IMR-90 (cell line): ENCODE data around the gene DUOX1. TPM values are rescaled to one million over a fixed set of nuclear protein-coding genes. Genes with fewer than 3 reads are reported as not detected.

Experiments used
- ATAC-seq: fragments of 200-7000 bp; cut with Tn5 transposase; 2 replicates; pipeline ENCODE4 v1.9.1; 2020; ENCODE audit warnings: low read depth, mild to moderate bottlenecking, moderate library complexity
- BruUV-seq: library from RNA; stranded (reverse); fragments of 400-500 nt; replicated peaks from 2 replicates; lab custom pipeline; 2021; lab: Mats Ljungman, UMichigan
- CTCF ChIA-PET: fragments of 300-600 bp; formaldehyde crosslinking; extraction: SDS; loops from one replicate; lab custom pipeline; 2021; ENCODE audit warnings: antibody characterized with exemption; lab: Yijun Ruan, JAX
- POLR2A ChIA-PET: fragments of 300-600 bp; sonication (Branson Sonifier 250); formaldehyde crosslinking; loops from one replicate; lab custom pipeline; 2022; ENCODE audit warnings: antibody characterized with exemption; ENCODE audit not compliant: unreplicated experiment; lab: Charles Lee
- DNase-seq: peaks from one replicate; pipeline ENCODE4 v3.0.0; 2013
- H2AFZ ChIP-seq: replicated peaks from 2 replicates; pipeline ENCODE3; 2013; ENCODE audit warnings: low read length, mild to moderate bottlenecking; ENCODE audit not compliant: poor library complexity
- H2AK5ac ChIP-seq: 2 replicates; pipeline ENCODE4 v1.6.1; 2013; ENCODE audit warnings: low read depth, low read length, inconsistent platforms
- H2AK9ac ChIP-seq: replicated peaks from 2 replicates; pipeline ENCODE3; 2013; ENCODE audit warnings: mild to moderate bottlenecking, low read depth, low read length, moderate library complexity; ENCODE audit not compliant: poor library complexity
- H2BK120ac ChIP-seq: 2 replicates; pipeline ENCODE4 v1.6.1; 2013; ENCODE audit warnings: low read depth, low read length, inconsistent platforms
- H2BK15ac ChIP-seq: 3 replicates; pipeline ENCODE4 v1.6.1; 2013; ENCODE audit warnings: low read depth, low read length, inconsistent platforms
- H2BK20ac ChIP-seq: 2 replicates; pipeline ENCODE4 v1.6.1; 2013; ENCODE audit warnings: low read depth, mild to moderate bottlenecking, inconsistent platforms, low read length, moderate library complexity
- H2BK5ac ChIP-seq: 2 replicates; pipeline ENCODE4 v1.6.1; 2013; ENCODE audit warnings: mild to moderate bottlenecking, low read depth, low read length, inconsistent platforms; ENCODE audit not compliant: poor library complexity, severe bottlenecking
- H3K14ac ChIP-seq: replicated peaks from 2 replicates; pipeline ENCODE4 v1.6.1; 2013; ENCODE audit warnings: low read depth, low read length, inconsistent platforms
- H3K18ac ChIP-seq: 2 replicates; pipeline ENCODE4 v1.6.1; 2013; ENCODE audit warnings: low read depth, low read length, control low read depth
- H3K23ac ChIP-seq: 2 replicates; pipeline ENCODE4 v1.6.1; 2013; ENCODE audit warnings: low read depth, low read length, inconsistent platforms
- H3K27ac ChIP-seq: 2 replicates; pipeline ENCODE4 v1.5.1; 2013; ENCODE audit warnings: mild to moderate bottlenecking, control low read depth, low read length; ENCODE audit not compliant: insufficient read depth
- H3K27me3 ChIP-seq: 2 replicates; pipeline ENCODE4 v1.6.1; 2013; ENCODE audit warnings: low read length; ENCODE audit not compliant: control insufficient read depth, insufficient read depth
- H3K36me3 ChIP-seq: 2 replicates; pipeline ENCODE4 v1.6.1; 2013; ENCODE audit warnings: low read length, mixed read lengths; ENCODE audit not compliant: control insufficient read depth, insufficient read depth
- H3K4ac ChIP-seq: 2 replicates; pipeline ENCODE4 v1.6.1; 2013; ENCODE audit warnings: low read depth, low read length, inconsistent platforms
- H3K4me1 ChIP-seq: 2 replicates; pipeline ENCODE4 v1.6.1; 2013; ENCODE audit warnings: low read length, mixed read lengths; ENCODE audit not compliant: control insufficient read depth, insufficient read depth
- H3K4me2 ChIP-seq: 2 replicates; pipeline ENCODE4 v1.6.1; 2013; ENCODE audit warnings: low read depth, mild to moderate bottlenecking, control low read depth, low read length, moderate library complexity
- H3K4me3 ChIP-seq: 2 replicates; pipeline ENCODE4 v1.5.1; 2013; ENCODE audit warnings: low read depth, mild to moderate bottlenecking, control low read depth, low read length, moderate library complexity; ENCODE audit not compliant: insufficient read depth
- H3K56ac ChIP-seq: 2 replicates; pipeline ENCODE4 v1.6.1; 2013; ENCODE audit warnings: low read length, inconsistent platforms; ENCODE audit not compliant: insufficient read depth; ENCODE audit errors: extremely low read depth
- H3K79me1 ChIP-seq, 2 experiments: 2 replicates each; pipeline ENCODE4 v1.6.1; 2013; ENCODE audit warnings: low read length in 2 of 2, inconsistent platforms in 1 of 2, low read depth in 1 of 2
- H3K9ac ChIP-seq: 2 replicates; pipeline ENCODE4 v1.6.1; 2013; ENCODE audit warnings: low read depth, low read length, control low read depth
- H3K9me1 ChIP-seq: 2 replicates; pipeline ENCODE4 v1.6.1; 2013; ENCODE audit warnings: low read length, inconsistent platforms; ENCODE audit not compliant: insufficient read depth
- H3K9me3 ChIP-seq: 2 replicates; pipeline ENCODE4 v1.6.1; 2013; ENCODE audit warnings: low read length; ENCODE audit not compliant: control insufficient read depth, insufficient read depth
- H4K20me1 ChIP-seq: 2 replicates; pipeline ENCODE4 v1.6.1; 2013; ENCODE audit warnings: low read length, inconsistent platforms; ENCODE audit not compliant: insufficient read depth
- H4K5ac ChIP-seq: 2 replicates; pipeline ENCODE4 v1.6.1; 2013; ENCODE audit warnings: mild to moderate bottlenecking, low read depth, low read length, control low read depth
- H4K8ac ChIP-seq, 2 experiments: 2 replicates each; pipeline ENCODE4 v1.6.1; 2013; ENCODE audit warnings: low read depth in 2 of 2, low read length in 2 of 2, control low read depth in 1 of 2, inconsistent platforms in 1 of 2
- H4K91ac ChIP-seq: 2 replicates; pipeline ENCODE4 v1.6.1; 2013; ENCODE audit warnings: low read depth, low read length, inconsistent platforms; ENCODE audit not compliant: insufficient read depth
- BHLHE40 ChIP-seq: fragments of 150-350 bp; IDR thresholded peaks from 2 replicates; pipeline ENCODE4 v1.6.1; 2016; ENCODE audit warnings: mild to moderate bottlenecking, low read depth, low read length
- CEBPB ChIP-seq: IDR thresholded peaks from 2 replicates; pipeline ENCODE4 v1.6.1; 2012; ENCODE audit warnings: low read depth, low read length, improper control_type of control experiment
- CHD1 ChIP-seq: IDR thresholded peaks from 2 replicates; pipeline ENCODE4 v1.6.1; 2012; ENCODE audit warnings: low read depth, low read length, improper control_type of control experiment
- FOS ChIP-seq: fragments of 150-350 bp; IDR thresholded peaks from 2 replicates; pipeline ENCODE4 v1.6.1; 2016; ENCODE audit warnings: low read depth, low read length
- MAFK ChIP-seq: IDR thresholded peaks from 2 replicates; pipeline ENCODE4 v1.6.1; 2012; ENCODE audit warnings: low read depth, low read length, improper control_type of control experiment
- MAZ ChIP-seq: IDR thresholded peaks from 2 replicates; pipeline ENCODE4 v1.6.1; 2012; ENCODE audit warnings: low read depth, mild to moderate bottlenecking, low read length, improper control_type of control experiment, moderate library complexity, borderline replicate concordance
- MXI1 ChIP-seq: IDR thresholded peaks from 2 replicates; pipeline ENCODE4 v1.6.1; 2012; ENCODE audit warnings: low read depth, mild to moderate bottlenecking, low read length, moderate library complexity, borderline replicate concordance
- NFE2L2 ChIP-seq: fragments of 150-350 bp; IDR thresholded peaks from 2 replicates; pipeline ENCODE4 v1.6.1; 2016; ENCODE audit warnings: low read depth, mild to moderate bottlenecking, low read length
- POLR2A ChIP-seq: IDR thresholded peaks from 2 replicates; pipeline ENCODE4 v1.6.1; 2012; ENCODE audit warnings: mild to moderate bottlenecking, low read depth, low read length
- RAD21 ChIP-seq: IDR thresholded peaks from 2 replicates; pipeline ENCODE4 v1.6.1; 2012; ENCODE audit warnings: low read length, improper control_type of control experiment
- RCOR1 ChIP-seq: IDR thresholded peaks from 2 replicates; pipeline ENCODE4 v1.6.1; 2012; ENCODE audit warnings: mild to moderate bottlenecking, low read length, improper control_type of control experiment; ENCODE audit not compliant: insufficient replicate concordance
- RFX5 ChIP-seq: IDR thresholded peaks from 2 replicates; pipeline ENCODE4 v1.8.0; 2012; ENCODE audit warnings: low read depth, mild to moderate bottlenecking, low read length, moderate library complexity
- SMC3 ChIP-seq: fragments of 150-350 bp; IDR thresholded peaks from 2 replicates; pipeline ENCODE4 v1.6.1; 2016; ENCODE audit warnings: low read depth, mild to moderate bottlenecking, antibody characterized with exemption, low read length, moderate library complexity
- WGBS, 2 experiments: methylation state at CpG; one replicate each; pipeline versions ENCODE4 v1.1.5 to v1.1.7; 2013; ENCODE audit warnings: missing lambda C conversion rate in 2 of 2; ENCODE audit not compliant: insufficient read length in 1 of 2; ENCODE audit errors: extremely low coverage in 2 of 2; 5-methylcytosine and 5-hydroxymethylcytosine counted together
- dilution Hi-C: fragments of 300-500 bp; cut with HindIII; formaldehyde crosslinking; loops from one replicate; pipeline ENCODE4 v1.14.3; 2018; ENCODE audit warnings: low sequenced_read_pairs; ENCODE audit not compliant: unreplicated experiment
- in situ Hi-C: fragments of 300-500 bp; cut with MboI; formaldehyde crosslinking; loops from 3 replicates; pipeline ENCODE4 v1.14.3; 2019; ENCODE audit warnings: low sequenced_read_pairs, inconsistent platforms, mixed read lengths
- intact Hi-C: fragments of 100-400 bp; cut with micrococcal nuclease; formaldehyde crosslinking; loops from 2 replicates; pipeline ENCODE4 v1.10.0; 2022
- polyA plus RNA-seq, 3 experiments: library from polyadenylated mRNA; depleted of rRNA; stranded (reverse); fragments of >200 nt; gene quantifications; 2 replicates each; pipeline ENCODE4 v1.2.3, GENCODE V29; 2012; ENCODE audit warnings: low replicate concordance in 1 of 3
- total RNA-seq: library from RNA; depleted of rRNA; stranded (reverse); fragments of >200 nt; gene quantifications from 2 replicates; pipeline ENCODE4 v1.2.3, GENCODE V29; 2012
- TF ChIP-seq, protein P1 (sequence below): fragments of 150-350 bp; IDR thresholded peaks from 2 replicates; pipeline ENCODE4 v1.6.1; 2016; ENCODE audit warnings: low read depth, mild to moderate bottlenecking, low read length, moderate library complexity, borderline replicate concordance
- TF ChIP-seq, protein P2 (sequence below): fragments of 150-350 bp; IDR thresholded peaks from 2 replicates; pipeline ENCODE4 v1.6.1; 2017; ENCODE audit warnings: mild to moderate bottlenecking, antibody characterized with exemption, low read length, low read depth
- TF ChIP-seq, protein P3 (sequence below): conservative IDR thresholded peaks from 2 replicates; pipeline ENCODE4 v1.5.1; 2012; ENCODE audit warnings: mild to moderate bottlenecking, low read depth, low read length, improper control_type of control experiment

The DUOX1 gene
- total and polyA plus RNA-seq, 2 of the 4 experiments (the other 2 are of a cell fraction): not detected

DNA sequence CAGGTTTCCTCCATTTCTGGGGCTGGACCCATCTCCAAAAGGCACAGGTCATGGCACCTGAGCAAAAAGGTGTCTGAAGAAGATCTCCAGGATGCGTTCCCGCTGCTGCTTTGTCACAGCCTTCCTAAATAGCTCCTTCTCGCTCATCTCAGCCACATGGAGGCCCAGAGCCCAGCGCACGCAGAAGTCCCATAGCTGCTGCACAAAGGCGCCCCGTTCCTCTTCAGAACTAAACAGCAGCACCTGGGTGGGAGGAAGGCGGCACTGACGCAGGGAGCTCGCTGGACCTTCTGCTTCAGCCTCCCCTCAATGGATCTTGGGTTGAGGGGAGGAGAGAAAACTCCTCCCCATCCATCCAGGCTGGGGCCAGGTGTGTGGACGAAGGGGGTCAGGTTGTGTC, 24.2 kb upstream of the DUOX1 start:
- no peaks in the 10 kb centered on the region for H3K79me1 ChIP-seq
- H3K9ac ChIP-seq: no peak overlapping the region
- no peak overlapping the region for H4K5ac ChIP-seq
- no peak overlapping the region for H3K18ac ChIP-seq
- no peak overlapping the region for H3K4me2 ChIP-seq
- dilution Hi-C loops: no loop called here
- ChIA-PET CTCF (interaction anchor here (2.2 kb wide), 1 partner anchor 13 kb away, joined by 11 read pairs; no protein-coding TSS in a partner anchor), POLR2A (no interaction called here)
- H3K4me3 ChIP-seq: no peak overlapping the region
- TF ChIP-seq RAD21 (no peak), BHLHE40 (no peak), RCOR1 (no peak), NFE2L2 (no peak), POLR2A (no peak), FOS (no peak), CEBPB (no peak), SMC3 (no peak), MXI1 (no peak), RFX5 (no peak), CHD1 (no peak), MAFK (no peak), MAZ (no peak)
- TF ChIP-seq, protein P1, sequence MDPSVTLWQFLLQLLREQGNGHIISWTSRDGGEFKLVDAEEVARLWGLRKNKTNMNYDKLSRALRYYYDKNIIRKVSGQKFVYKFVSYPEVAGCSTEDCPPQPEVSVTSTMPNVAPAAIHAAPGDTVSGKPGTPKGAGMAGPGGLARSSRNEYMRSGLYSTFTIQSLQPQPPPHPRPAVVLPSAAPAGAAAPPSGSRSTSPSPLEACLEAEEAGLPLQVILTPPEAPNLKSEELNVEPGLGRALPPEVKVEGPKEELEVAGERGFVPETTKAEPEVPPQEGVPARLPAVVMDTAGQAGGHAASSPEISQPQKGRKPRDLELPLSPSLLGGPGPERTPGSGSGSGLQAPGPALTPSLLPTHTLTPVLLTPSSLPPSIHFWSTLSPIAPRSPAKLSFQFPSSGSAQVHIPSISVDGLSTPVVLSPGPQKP: no peak
- TF ChIP-seq, protein P2, sequence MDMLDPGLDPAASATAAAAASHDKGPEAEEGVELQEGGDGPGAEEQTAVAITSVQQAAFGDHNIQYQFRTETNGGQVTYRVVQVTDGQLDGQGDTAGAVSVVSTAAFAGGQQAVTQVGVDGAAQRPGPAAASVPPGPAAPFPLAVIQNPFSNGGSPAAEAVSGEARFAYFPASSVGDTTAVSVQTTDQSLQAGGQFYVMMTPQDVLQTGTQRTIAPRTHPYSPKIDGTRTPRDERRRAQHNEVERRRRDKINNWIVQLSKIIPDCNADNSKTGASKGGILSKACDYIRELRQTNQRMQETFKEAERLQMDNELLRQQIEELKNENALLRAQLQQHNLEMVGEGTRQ: no peak
- TF ChIP-seq, protein P3, sequence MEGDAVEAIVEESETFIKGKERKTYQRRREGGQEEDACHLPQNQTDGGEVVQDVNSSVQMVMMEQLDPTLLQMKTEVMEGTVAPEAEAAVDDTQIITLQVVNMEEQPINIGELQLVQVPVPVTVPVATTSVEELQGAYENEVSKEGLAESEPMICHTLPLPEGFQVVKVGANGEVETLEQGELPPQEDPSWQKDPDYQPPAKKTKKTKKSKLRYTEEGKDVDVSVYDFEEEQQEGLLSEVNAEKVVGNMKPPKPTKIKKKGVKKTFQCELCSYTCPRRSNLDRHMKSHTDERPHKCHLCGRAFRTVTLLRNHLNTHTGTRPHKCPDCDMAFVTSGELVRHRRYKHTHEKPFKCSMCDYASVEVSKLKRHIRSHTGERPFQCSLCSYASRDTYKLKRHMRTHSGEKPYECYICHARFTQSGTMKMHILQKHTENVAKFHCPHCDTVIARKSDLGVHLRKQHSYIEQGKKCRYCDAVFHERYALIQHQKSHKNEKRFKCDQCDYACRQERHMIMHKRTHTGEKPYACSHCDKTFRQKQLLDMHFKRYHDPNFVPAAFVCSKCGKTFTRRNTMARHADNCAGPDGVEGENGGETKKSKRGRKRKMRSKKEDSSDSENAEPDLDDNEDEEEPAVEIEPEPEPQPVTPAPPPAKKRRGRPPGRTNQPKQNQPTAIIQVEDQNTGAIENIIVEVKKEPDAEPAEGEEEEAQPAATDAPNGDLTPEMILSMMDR: no peak
- H2BK15ac ChIP-seq: no peak overlapping the region
- intact Hi-C loops: no loop called here
- no peak overlapping the region for H2BK20ac ChIP-seq
- no peak overlapping the region for H2AK9ac ChIP-seq
- H3K36me3 ChIP-seq: no peaks in the 10 kb centered on the region
- no peak overlapping the region for H3K23ac ChIP-seq
- peaks cover 65% of the 10 kb centered on the region for H3K27me3 ChIP-seq
- no peak overlapping the region for H2BK120ac ChIP-seq
- no peak overlapping the region for H3K4ac ChIP-seq
- BruUV-seq: no TSS peak
- H4K20me1 ChIP-seq: no peaks in the 10 kb centered on the region
- no CpG with 5 or more reads among the region's 11 CpGs for WGBS, 2 experiments
- H3K56ac ChIP-seq: no peak overlapping the region
- no peaks in the 10 kb centered on the region for H3K9me3 ChIP-seq
- H3K27ac ChIP-seq: no peak overlapping the region
- in situ Hi-C loops: no loop called here
- no peak overlapping the region for H2BK5ac ChIP-seq
- H4K8ac ChIP-seq: no peak overlapping the region
- DNase-seq (no peak), ATAC-seq (no peak)
- H2AK5ac ChIP-seq: no peak overlapping the region
- no peak overlapping the region for H3K14ac ChIP-seq
- no peak overlapping the region for H2AFZ ChIP-seq
- no peak overlapping the region for H4K91ac ChIP-seq
- H3K9me1 ChIP-seq: no peaks in the 10 kb centered on the region
- no peaks in the 10 kb centered on the region for H3K4me1 ChIP-seq
